GM23338 (cell line): ENCODE measurements around the gene PRSS21. TPM values are rescaled to one million over a fixed set of nuclear protein-coding genes. Genes with fewer than 3 reads are reported as not detected.

ENCODE experiments used
- ATAC-seq: fragments of 200-7000 bp; cut with Tn5 transposase; 3 replicates; pipeline ENCODE4 v1.9.1; 2020
- DNase-seq: peaks from one replicate; pipeline ENCODE4 v3.0.0-alpha.2; 2015; ENCODE audit warnings: low spot score
- H2AFZ ChIP-seq: fragments of 200-600 bp; sonication (generic); 2 replicates; pipeline ENCODE4 v1.8.0; 2016; ENCODE audit warnings: antibody characterized with exemption, mild to moderate bottlenecking, moderate library complexity
- H3F3A ChIP-seq: fragments of 200-600 bp; sonication (generic); replicated peaks from 2 replicates; pipeline ENCODE4 v1.8.0; 2017; ENCODE audit warnings: antibody characterized with exemption, mixed run types, low read depth
- H3K27ac ChIP-seq: fragments of 200-600 bp; sonication (generic); 2 replicates; pipeline ENCODE4 v1.6.1; 2016; ENCODE audit warnings: low read depth
- H3K27me3 ChIP-seq: fragments of 200-600 bp; sonication (generic); 2 replicates; pipeline ENCODE4 v1.8.0; 2016; ENCODE audit warnings: mild to moderate bottlenecking, mixed run types, moderate library complexity; ENCODE audit not compliant: insufficient read depth
- H3K36me3 ChIP-seq: fragments of 200-600 bp; sonication (generic); 2 replicates; pipeline ENCODE4 v1.8.0; 2016; ENCODE audit warnings: mild to moderate bottlenecking; ENCODE audit not compliant: insufficient read depth
- H3K4me1 ChIP-seq: fragments of 200-600 bp; sonication (generic); 2 replicates; pipeline ENCODE4 v1.8.0; 2016; ENCODE audit warnings: mild to moderate bottlenecking, moderate library complexity; ENCODE audit not compliant: insufficient read depth
- H3K4me2 ChIP-seq: fragments of 200-600 bp; sonication (generic); 2 replicates; pipeline ENCODE4 v1.7.1; 2017; ENCODE audit warnings: mixed run types
- H3K4me3 ChIP-seq: fragments of 200-600 bp; sonication (generic); 2 replicates; pipeline ENCODE4 v1.6.1; 2016; ENCODE audit warnings: mixed run types
- H3K79me2 ChIP-seq: fragments of 200-600 bp; sonication (generic); replicated peaks from 2 replicates; pipeline ENCODE4 v1.8.0; 2017; ENCODE audit warnings: mild to moderate bottlenecking; ENCODE audit not compliant: insufficient read depth
- H3K9me2 ChIP-seq: fragments of 200-600 bp; sonication (generic); 2 replicates; pipeline ENCODE4 v1.8.0; 2017; ENCODE audit not compliant: insufficient read depth
- H4K20me1 ChIP-seq: fragments of 200-600 bp; sonication (generic); replicated peaks from 2 replicates; pipeline ENCODE4 v1.8.0; 2017; ENCODE audit warnings: mild to moderate bottlenecking; ENCODE audit not compliant: insufficient read depth
- H3K27ac Mint-ChIP-seq: 2 replicates; pipeline ENCODE4 v1.8.0; 2020; ENCODE audit warnings: inconsistent platforms, mild to moderate bottlenecking, moderate library complexity, mixed read lengths
- H3K27me3 Mint-ChIP-seq: 3 replicates; pipeline ENCODE4 v1.8.0; 2022; ENCODE audit warnings: low read depth, mild to moderate bottlenecking, moderate library complexity, mixed read lengths, inconsistent platforms; ENCODE audit not compliant: insufficient read depth, poor library complexity
- H3K36me3 Mint-ChIP-seq: 3 replicates; pipeline ENCODE4 v1.8.0; 2021; ENCODE audit warnings: low read depth, mild to moderate bottlenecking, inconsistent platforms, moderate library complexity, mixed read lengths
- H3K4me1 Mint-ChIP-seq: 3 replicates; pipeline ENCODE4 v1.8.0; 2020; ENCODE audit warnings: mild to moderate bottlenecking, inconsistent platforms, mixed read lengths
- H3K4me3 Mint-ChIP-seq: 3 replicates; pipeline ENCODE4 v1.8.0; 2021; ENCODE audit warnings: moderate library complexity, mild to moderate bottlenecking, inconsistent platforms, mixed read lengths
- H3K9me3 Mint-ChIP-seq: 3 replicates; pipeline ENCODE4 v1.8.0; 2020; ENCODE audit warnings: moderate library complexity, mild to moderate bottlenecking, inconsistent platforms, mixed read lengths
- CREB1 ChIP-seq: fragments of 250-450 bp; sonication (Bioruptor Pico); IDR thresholded peaks from 2 replicates; pipeline ENCODE4 v1.5.0; 2020; ENCODE audit warnings: low read depth, mild to moderate bottlenecking, moderate library complexity
- EZH2 ChIP-seq: fragments of 200-600 bp; sonication (generic); IDR thresholded peaks from one replicate; pipeline ENCODE4 v1.8.0; 2017; ENCODE audit warnings: antibody characterized with exemption, mild to moderate bottlenecking, low read depth; ENCODE audit not compliant: unreplicated experiment
- EZH2phosphoT487 ChIP-seq: fragments of 200-600 bp; sonication (generic); IDR thresholded peaks from one replicate; pipeline ENCODE4 v1.8.1; 2018; ENCODE audit warnings: antibody characterized with exemption; ENCODE audit not compliant: unreplicated experiment
- JUNB ChIP-seq: IDR thresholded peaks from one replicate; pipeline ENCODE4 v1.6.1; 2016; ENCODE audit warnings: antibody characterized with exemption; ENCODE audit not compliant: unreplicated experiment
- NANOG ChIP-seq: IDR thresholded peaks from 2 replicates; pipeline ENCODE4 v1.6.1; 2016; ENCODE audit warnings: antibody characterized with exemption, borderline replicate concordance
- POLR2AphosphoS5 ChIP-seq: IDR thresholded peaks from 2 replicates; pipeline ENCODE4 v1.6.1; 2016; ENCODE audit warnings: antibody characterized with exemption, low read depth
- REST ChIP-seq: IDR thresholded peaks from one replicate; pipeline ENCODE4 v1.6.1; 2018; ENCODE audit warnings: antibody characterized with exemption; ENCODE audit not compliant: unreplicated experiment
- STAT1 ChIP-seq: IDR thresholded peaks from one replicate; pipeline ENCODE4 v1.6.1; 2016; ENCODE audit warnings: antibody characterized with exemption; ENCODE audit not compliant: unreplicated experiment
- ZNF114 ChIP-seq: fragments of 250-450 bp; sonication (Bioruptor Pico); IDR thresholded peaks from 2 replicates; pipeline ENCODE4 v1.5.0; 2020; ENCODE audit warnings: mild to moderate bottlenecking, moderate library complexity
- ZNF331 ChIP-seq: fragments of 250-450 bp; sonication (Bioruptor Pico); IDR thresholded peaks from 2 replicates; pipeline ENCODE4 v1.5.0; 2020; ENCODE audit warnings: low read depth, mild to moderate bottlenecking, moderate library complexity
- ZNF462 ChIP-seq: fragments of 250-450 bp; sonication (Bioruptor Pico); IDR thresholded peaks from 2 replicates; pipeline ENCODE4 v1.5.0; 2020; ENCODE audit warnings: mild to moderate bottlenecking, moderate library complexity
- polyA plus RNA-seq: library from polyadenylated mRNA; unstranded; fragments of >200 nt; fragmentation: Nextera tagmentation; extraction: Ambion mirVana; gene quantifications from 2 replicates; pipeline ENCODE4 v1.2.1, GENCODE V29; 2016
- total RNA-seq: library from RNA; depleted of rRNA; stranded (reverse); fragments of >200 nt; shearing (Covaris generic); gene quantifications from 2 replicates; pipeline ENCODE4 v1.2.3, GENCODE V29; 2014
- TF ChIP-seq, protein P1 (sequence below): IDR thresholded peaks from 2 replicates; pipeline ENCODE4 v1.6.1; 2016; ENCODE audit warnings: antibody characterized with exemption
- TF ChIP-seq, protein P2 (sequence below), 2 experiments: fragments of 200-600 bp in 1 of 2; sonication (generic) in 1 of 2; conservative IDR thresholded peaks; 2 replicates each; pipeline versions ENCODE4 v1.5.1 to v1.6.1; 2016 to 2017; ENCODE audit warnings: antibody characterized with exemption in 2 of 2, low read depth in 2 of 2, mild to moderate bottlenecking in 2 of 2, moderate library complexity in 1 of 2

Gene PRSS21
- total and polyA plus RNA-seq, 2 experiments from 2014 or later: 2.4 to 3.1 TPM

DNA sequence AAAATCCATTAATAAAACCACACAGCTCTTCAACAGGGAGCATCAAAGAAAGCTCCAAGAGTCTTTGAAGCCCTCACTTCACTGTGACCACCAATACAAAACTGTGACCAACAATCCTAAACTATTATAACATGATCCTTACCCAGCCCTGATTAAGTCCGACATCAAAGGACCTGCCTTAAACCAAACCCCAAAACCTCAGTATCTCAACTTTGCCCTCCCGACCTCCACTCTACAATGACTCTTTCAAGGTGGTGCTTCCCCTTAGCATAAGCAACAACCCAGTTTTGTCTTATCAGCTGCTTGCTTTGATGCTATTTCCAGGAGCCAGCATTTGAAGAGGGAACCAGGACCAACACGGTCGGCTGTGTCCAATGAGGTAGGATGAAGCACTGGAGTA is 49.4 kb downstream of the PRSS21 start:
- peaks cover 1% of the 10 kb centered on the region; the same call in 1 of the 3 replicates for H3K9me3 Mint-ChIP-seq
- H4K20me1 ChIP-seq: no peaks in the 10 kb centered on the region
- no peaks in the 10 kb centered on the region for H3K4me1 Mint-ChIP-seq
- no peaks in the 10 kb centered on the region for H3F3A ChIP-seq
- no peak for TF ChIP-seq ZNF331 (CRISPR knock-in tag)
- TF ChIP-seq, protein P1, sequence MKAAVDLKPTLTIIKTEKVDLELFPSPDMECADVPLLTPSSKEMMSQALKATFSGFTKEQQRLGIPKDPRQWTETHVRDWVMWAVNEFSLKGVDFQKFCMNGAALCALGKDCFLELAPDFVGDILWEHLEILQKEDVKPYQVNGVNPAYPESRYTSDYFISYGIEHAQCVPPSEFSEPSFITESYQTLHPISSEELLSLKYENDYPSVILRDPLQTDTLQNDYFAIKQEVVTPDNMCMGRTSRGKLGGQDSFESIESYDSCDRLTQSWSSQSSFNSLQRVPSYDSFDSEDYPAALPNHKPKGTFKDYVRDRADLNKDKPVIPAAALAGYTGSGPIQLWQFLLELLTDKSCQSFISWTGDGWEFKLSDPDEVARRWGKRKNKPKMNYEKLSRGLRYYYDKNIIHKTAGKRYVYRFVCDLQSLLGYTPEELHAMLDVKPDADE: no peak
- TF ChIP-seq, protein P2, sequence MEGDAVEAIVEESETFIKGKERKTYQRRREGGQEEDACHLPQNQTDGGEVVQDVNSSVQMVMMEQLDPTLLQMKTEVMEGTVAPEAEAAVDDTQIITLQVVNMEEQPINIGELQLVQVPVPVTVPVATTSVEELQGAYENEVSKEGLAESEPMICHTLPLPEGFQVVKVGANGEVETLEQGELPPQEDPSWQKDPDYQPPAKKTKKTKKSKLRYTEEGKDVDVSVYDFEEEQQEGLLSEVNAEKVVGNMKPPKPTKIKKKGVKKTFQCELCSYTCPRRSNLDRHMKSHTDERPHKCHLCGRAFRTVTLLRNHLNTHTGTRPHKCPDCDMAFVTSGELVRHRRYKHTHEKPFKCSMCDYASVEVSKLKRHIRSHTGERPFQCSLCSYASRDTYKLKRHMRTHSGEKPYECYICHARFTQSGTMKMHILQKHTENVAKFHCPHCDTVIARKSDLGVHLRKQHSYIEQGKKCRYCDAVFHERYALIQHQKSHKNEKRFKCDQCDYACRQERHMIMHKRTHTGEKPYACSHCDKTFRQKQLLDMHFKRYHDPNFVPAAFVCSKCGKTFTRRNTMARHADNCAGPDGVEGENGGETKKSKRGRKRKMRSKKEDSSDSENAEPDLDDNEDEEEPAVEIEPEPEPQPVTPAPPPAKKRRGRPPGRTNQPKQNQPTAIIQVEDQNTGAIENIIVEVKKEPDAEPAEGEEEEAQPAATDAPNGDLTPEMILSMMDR (conservative IDR thresholded peaks at IDR 0.05; ENCODE audit: low read depth in 2 of 2): no peak
- no peak for TF ChIP-seq POLR2AphosphoS5
- TF ChIP-seq JUNB: no peak
- no peak for TF ChIP-seq CREB1 (CRISPR knock-in tag)
- TF ChIP-seq EZH2phosphoT487: no peak
- no peak for TF ChIP-seq EZH2
- no peak for TF ChIP-seq ZNF114 (CRISPR knock-in tag)
- TF ChIP-seq REST: no peak
- no peak for TF ChIP-seq ZNF462 (CRISPR knock-in tag)
- no peak for TF ChIP-seq NANOG
- no peak for TF ChIP-seq STAT1
- H3K4me3 Mint-ChIP-seq: no peak overlapping the region
- no peaks in the 10 kb centered on the region for H3K79me2 ChIP-seq
- H3K9me2 ChIP-seq: no peaks in the 10 kb centered on the region; the same call in 1 of the 2 replicates
- H3K36me3 Mint-ChIP-seq: no peaks in the 10 kb centered on the region
- DNase-seq: no peak
- H3K4me3 ChIP-seq: no peak overlapping the region
- H3K27me3 Mint-ChIP-seq: peaks cover 25% of the 10 kb centered on the region
- no peak overlapping the region for H2AFZ ChIP-seq
- H3K27ac ChIP-seq: no peak overlapping the region
- ATAC-seq: no peak
- peaks cover 5% of the 10 kb centered on the region; the same call in 1 of the 2 replicates for H3K4me1 ChIP-seq
- H3K4me2 ChIP-seq: no peak overlapping the region
- H3K36me3 ChIP-seq: no peaks in the 10 kb centered on the region
- H3K27me3 ChIP-seq: peaks cover 56% of the 10 kb centered on the region
- no peak overlapping the region for H3K27ac Mint-ChIP-seq
